Loucy (cell line): Measurements from ENCODE around the gene SYNGR4.

ENCODE experiments used
- H2AFZ ChIP-seq: fragments of 200-600 bp; sonication (generic); 2 replicates; pipeline ENCODE4 v1.6.0; 2016; ENCODE audit warnings: antibody characterized with exemption, mild to moderate bottlenecking, low read length, moderate library complexity
- H3F3A ChIP-seq: fragments of 200-600 bp; 2 replicates; pipeline ENCODE4 v1.6.0; 2016; ENCODE audit warnings: antibody characterized with exemption, low read depth, mild to moderate bottlenecking
- H3K27me3 ChIP-seq: fragments of 200-600 bp; sonication (generic); 2 replicates; pipeline ENCODE4 v1.6.1; 2014; ENCODE audit warnings: low read length, mild to moderate bottlenecking; ENCODE audit not compliant: insufficient read depth, poor library complexity, severe bottlenecking
- H3K36me3 ChIP-seq: fragments of 200-600 bp; sonication (generic); 2 replicates; pipeline ENCODE4 v1.6.1; 2016; ENCODE audit warnings: low read length; ENCODE audit not compliant: insufficient read depth
- H3K4me1 ChIP-seq: fragments of 200-600 bp; sonication (generic); 2 replicates; pipeline ENCODE4 v1.5.1; 2014; ENCODE audit warnings: low read length, mild to moderate bottlenecking; ENCODE audit not compliant: insufficient read depth, poor library complexity, severe bottlenecking
- H3K4me2 ChIP-seq: fragments of 200-600 bp; sonication (generic); 2 replicates; pipeline ENCODE4 v1.6.0; 2014; ENCODE audit warnings: antibody characterized with exemption, low read length, low read depth, mild to moderate bottlenecking; ENCODE audit not compliant: poor library complexity, severe bottlenecking
- H3K4me3 ChIP-seq: fragments of 200-600 bp; sonication (generic); 2 replicates; pipeline ENCODE4 v1.5.1; 2014; ENCODE audit warnings: low read length, mild to moderate bottlenecking, mixed read lengths; ENCODE audit not compliant: poor library complexity, severe bottlenecking
- H3K79me2 ChIP-seq: fragments of 200-600 bp; sonication (generic); 2 replicates; pipeline ENCODE4 v1.6.1; 2014; ENCODE audit warnings: low read length; ENCODE audit not compliant: insufficient read depth
- H3K9ac ChIP-seq: fragments of 200-600 bp; sonication (generic); 2 replicates; pipeline ENCODE4 v1.6.0; 2014; ENCODE audit warnings: mild to moderate bottlenecking, low read depth, low read length, moderate library complexity; ENCODE audit not compliant: poor library complexity, severe bottlenecking
- H3K9me2 ChIP-seq: fragments of 200-600 bp; sonication (generic); replicated peaks from 2 replicates; pipeline ENCODE4 v1.6.1; 2016; ENCODE audit warnings: low read depth, low read length, mixed read lengths
- H3K9me3 ChIP-seq: fragments of 200-600 bp; sonication (generic); 2 replicates; pipeline ENCODE4 v1.6.1; 2014; ENCODE audit warnings: mild to moderate bottlenecking, antibody characterized with exemption, low read length, low read depth; ENCODE audit not compliant: insufficient read depth
- H4K20me1 ChIP-seq: fragments of 200-600 bp; sonication (generic); 2 replicates; pipeline ENCODE4 v1.6.0; 2014; ENCODE audit warnings: antibody characterized with exemption, low read length, mild to moderate bottlenecking; ENCODE audit not compliant: insufficient read depth, poor library complexity, severe bottlenecking
- EZH2phosphoT487 ChIP-seq: fragments of 200-600 bp; IDR thresholded peaks from 2 replicates; pipeline ENCODE4 v1.6.1; 2018; ENCODE audit warnings: antibody characterized with exemption, mild to moderate bottlenecking, moderate library complexity, borderline replicate concordance
- TF ChIP-seq, protein P1 (sequence below): fragments of 200-600 bp; sonication (generic); conservative IDR thresholded peaks from 2 replicates; pipeline ENCODE4 v1.5.1; 2014; ENCODE audit warnings: mild to moderate bottlenecking, antibody characterized with exemption, low read length

Gene SYNGR4

DNA sequence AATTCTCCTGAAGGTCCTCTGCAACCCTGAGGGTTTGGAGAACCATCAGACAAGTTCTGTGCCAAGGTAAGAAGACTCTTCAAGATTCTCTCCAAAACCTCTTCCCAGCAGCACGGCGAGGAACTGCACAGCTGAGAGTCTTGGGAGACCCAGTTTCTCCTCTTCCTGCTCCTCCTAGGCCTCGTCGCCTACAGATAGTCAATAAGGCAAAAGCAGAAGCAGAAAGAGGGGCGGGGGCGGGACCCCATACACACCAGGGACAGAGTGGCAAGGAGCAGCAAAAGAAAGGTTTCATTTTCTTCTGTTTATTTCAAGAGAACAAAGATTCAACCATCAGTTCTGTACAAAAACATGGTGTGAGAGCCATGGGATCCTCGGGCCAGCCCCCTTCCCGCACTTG is 18.1 kb downstream of the SYNGR4 start:
- no peaks in the 10 kb centered on the region for H3K4me1 ChIP-seq
- peaks cover 28% of the 10 kb centered on the region; the same call in 1 of the 2 replicates for H3K36me3 ChIP-seq

DNA sequence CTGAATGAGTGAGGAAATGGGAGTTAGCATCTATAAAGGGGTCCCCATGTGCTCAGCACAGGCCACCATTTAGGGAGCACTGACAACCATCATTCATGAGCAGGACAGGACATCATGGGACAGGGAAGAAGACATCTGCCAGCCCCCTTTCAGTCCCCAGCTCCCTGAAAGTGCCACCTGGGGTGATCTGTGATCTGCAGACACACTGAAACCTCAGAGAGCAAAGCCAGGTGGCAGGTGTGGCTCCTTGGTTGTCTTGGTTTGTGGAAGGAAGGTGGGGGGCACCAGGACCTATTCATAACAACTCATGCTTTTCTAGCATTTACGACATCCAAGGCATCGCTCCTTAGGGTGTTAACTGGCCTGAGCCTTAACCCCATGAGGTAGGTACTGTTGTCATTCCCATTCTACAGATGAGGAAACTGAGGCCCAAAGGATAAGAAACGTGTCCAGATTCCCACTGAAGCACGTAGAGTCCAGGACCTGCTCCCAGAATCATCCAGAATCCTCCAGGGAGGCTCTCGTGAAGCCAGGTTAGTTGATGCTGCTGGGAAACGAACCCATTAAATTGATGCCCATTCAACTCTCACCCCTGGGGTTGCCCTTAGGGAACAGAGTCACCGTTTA is 21.4 kb downstream of the SYNGR4 start:
- Histone ChIP-seq H3K9me2 (no peaks in the 10 kb centered on the region), H3K79me2 (peaks cover 29% of the 10 kb centered on the region), H3K4me2 (no peak overlapping the region)

More for the DNA sequence above, 18.1 kb downstream of the SYNGR4 start:
- Histone ChIP-seq H3F3A (no peaks in the 10 kb centered on the region), H3K79me2 (no peaks in the 10 kb centered on the region), H3K9ac (no peak overlapping the region), H4K20me1 (no peaks in the 10 kb centered on the region), H3K4me3 (no peak overlapping the region), H3K9me2 (no peaks in the 10 kb centered on the region), H3K4me2 (no peak overlapping the region), H3K9me3 (no peaks in the 10 kb centered on the region), H3K27me3 (no peaks in the 10 kb centered on the region), H2AFZ (no peak overlapping the region)
- TF ChIP-seq EZH2phosphoT487, result no peak
- TF ChIP-seq, protein P1, sequence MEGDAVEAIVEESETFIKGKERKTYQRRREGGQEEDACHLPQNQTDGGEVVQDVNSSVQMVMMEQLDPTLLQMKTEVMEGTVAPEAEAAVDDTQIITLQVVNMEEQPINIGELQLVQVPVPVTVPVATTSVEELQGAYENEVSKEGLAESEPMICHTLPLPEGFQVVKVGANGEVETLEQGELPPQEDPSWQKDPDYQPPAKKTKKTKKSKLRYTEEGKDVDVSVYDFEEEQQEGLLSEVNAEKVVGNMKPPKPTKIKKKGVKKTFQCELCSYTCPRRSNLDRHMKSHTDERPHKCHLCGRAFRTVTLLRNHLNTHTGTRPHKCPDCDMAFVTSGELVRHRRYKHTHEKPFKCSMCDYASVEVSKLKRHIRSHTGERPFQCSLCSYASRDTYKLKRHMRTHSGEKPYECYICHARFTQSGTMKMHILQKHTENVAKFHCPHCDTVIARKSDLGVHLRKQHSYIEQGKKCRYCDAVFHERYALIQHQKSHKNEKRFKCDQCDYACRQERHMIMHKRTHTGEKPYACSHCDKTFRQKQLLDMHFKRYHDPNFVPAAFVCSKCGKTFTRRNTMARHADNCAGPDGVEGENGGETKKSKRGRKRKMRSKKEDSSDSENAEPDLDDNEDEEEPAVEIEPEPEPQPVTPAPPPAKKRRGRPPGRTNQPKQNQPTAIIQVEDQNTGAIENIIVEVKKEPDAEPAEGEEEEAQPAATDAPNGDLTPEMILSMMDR, result no peak

DNA sequence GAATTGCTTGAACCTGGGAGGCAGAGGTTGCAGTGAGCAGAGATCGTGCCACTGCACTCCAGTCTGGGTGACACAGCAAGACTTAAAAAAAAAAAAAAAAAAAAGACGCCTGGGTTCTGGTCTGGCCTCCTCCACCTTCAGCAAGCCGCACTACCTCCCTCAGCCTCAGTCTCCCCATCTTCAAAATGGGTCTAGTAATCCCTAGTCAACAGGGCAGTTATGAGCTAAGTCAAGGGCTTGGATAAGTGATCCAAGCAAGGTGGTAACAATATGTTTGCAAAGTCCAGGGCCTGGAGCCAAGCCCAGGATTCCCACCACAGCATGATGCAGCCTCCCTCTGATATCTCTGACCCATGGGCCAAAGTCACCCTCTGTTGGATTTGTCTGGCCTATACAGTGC is 22.8 kb downstream of the SYNGR4 start:
- H3F3A ChIP-seq, result no peaks in the 10 kb centered on the region

More for the DNA sequence above, 21.4 kb downstream of the SYNGR4 start:
- Histone ChIP-seq H3K9ac (no peak overlapping the region), H2AFZ (no peak overlapping the region), H3K4me1 (peaks cover 3% of the 10 kb centered on the region), H3K4me3 (no peak overlapping the region), H3K36me3 (peaks cover 32% of the 10 kb centered on the region; the same call in 1 of the 2 replicates), H3K9me3 (no peaks in the 10 kb centered on the region), H3K27me3 (no peaks in the 10 kb centered on the region), H3F3A (no peaks in the 10 kb centered on the region), H4K20me1 (peaks cover 12% of the 10 kb centered on the region)
- no peak for TF ChIP-seq EZH2phosphoT487
- TF ChIP-seq, protein P1, result no peak

More for the DNA sequence above, 22.8 kb downstream of the SYNGR4 start:
- Histone ChIP-seq H2AFZ (no peak overlapping the region), H3K4me1 (peaks cover 6% of the 10 kb centered on the region), H3K9me3 (no peaks in the 10 kb centered on the region), H4K20me1 (peaks cover 12% of the 10 kb centered on the region), H3K9me2 (no peaks in the 10 kb centered on the region), H3K36me3 (peaks cover 32% of the 10 kb centered on the region; the same call in 1 of the 2 replicates), H3K27me3 (no peaks in the 10 kb centered on the region), H3K9ac (no peak overlapping the region), H3K4me2 (no peak overlapping the region), H3K4me3 (no peak overlapping the region), H3K79me2 (peaks cover 38% of the 10 kb centered on the region)
- no peak for TF ChIP-seq EZH2phosphoT487
- TF ChIP-seq, protein P1, result no peak
